Mucosa of descending colon (tissue), 3 donors: ENCODE results near the gene IGFL3. TPM values are rescaled to one million over a fixed set of nuclear protein-coding genes. Genes with fewer than 3 reads are reported as not detected.
"Not testable (repeated sequence)": the region's sequence is repeated elsewhere in the genome, so short reads cannot be mapped to it uniquely, and the experiment has no call there.

Experiments used
- ATAC-seq: fragments of 200-7000 bp; cut with Tn5 transposase; one replicate; pipeline ENCODE4 v1.9.1; 2020; ENCODE audit warnings: mild to moderate bottlenecking, moderate library complexity
- DNase-seq, 3 donors: peaks; one replicate each; pipeline ENCODE4 v3.0.0-alpha.2; 2020
- H3K36me3 ChIP-seq: fragments of 200-600 bp; one replicate; pipeline ENCODE4 v1.8.0; 2021; ENCODE audit warnings: low read depth, mild to moderate bottlenecking
- H3K4me1 ChIP-seq: fragments of 200-600 bp; one replicate; pipeline ENCODE4 v1.8.0; 2021; ENCODE audit warnings: low read depth, mild to moderate bottlenecking
- H3K4me3 ChIP-seq: fragments of 200-600 bp; one replicate; pipeline ENCODE4 v1.8.0; 2021; ENCODE audit warnings: mild to moderate bottlenecking
- H3K9me3 ChIP-seq: fragments of 200-600 bp; one replicate; pipeline ENCODE4 v1.8.0; 2021; ENCODE audit warnings: mild to moderate bottlenecking
- CTCF ChIP-seq: fragments of 200-600 bp; IDR thresholded peaks from one replicate; pipeline ENCODE4 v1.8.0; 2022; ENCODE audit warnings: antibody characterized with exemption, mild to moderate bottlenecking
- intact Hi-C, 2 donors: fragments of 100-400 bp; cut with DNase I in 1 of 2; cut with micrococcal nuclease in 1 of 2; formaldehyde crosslinking; loops; one replicate each; pipeline versions ENCODE4 v1.11.0 to v1.11.1; 2022; cut with DNase I, micrococcal nuclease
- long read RNA-seq, 2 donors: library from polyadenylated mRNA; unstranded; transcript quantifications; one replicate each; pipeline ENCODE4 v2.0.0, GENCODE V29; 2019 to 2021
- total RNA-seq, 3 donors: library from RNA; stranded (reverse); fragmentation: NEBNext Ultra II Directional in 2 of 3; extraction: Animal tissue kit (Norgen Biotek cat#: 25700) in 2 of 3; gene quantifications; one replicate each; pipeline versions ENCODE4 v1.2.1 to v1.2.4, GENCODE V29; 2021 to 2023
- donor health status: DM: no; HTN: no; CAD: no; lungs with moderate emphysema.
- donor health status: DM: no; HTN: no; CAD: no.
- donor health status: DM: no; HTN: yes; CAD: no.

Gene IGFL3
- total RNA-seq, result not detected
- long read RNA-seq, donor 1, result 0 reads
- long read RNA-seq, donor 2, result 0 reads

- ATAC-seq (no peak), DNase-seq (no peak)
- H3K9me3 ChIP-seq, result no peaks in the 10 kb centered on the region
- H3K36me3 ChIP-seq, result no peaks in the 10 kb centered on the region
- no peak within 1 kb of the TSS for H3K4me3 ChIP-seq
- intact Hi-C loops, result no loop called here
- TF ChIP-seq CTCF, result no peak
- no peaks in the 10 kb centered on the region for H3K4me1 ChIP-seq
Measured at GRCh38 chr19:46124638-46125115, at the start of gene IGFL3. Gene IGFL3, minus strand, starts transcription at chr19:46124688. Its CDS starts 39 bp downstream, at chr19:46124649.

GRCh38 chr19:46173886-46174480, 49.5 kb upstream of the IGFL3 start:
- intact Hi-C loops, result no loop called here
- ATAC-seq, result no peak
- Histone ChIP-seq H3K4me3 (no peak overlapping the region), H3K9me3 (no peaks in the 10 kb centered on the region), H3K36me3 (no peaks in the 10 kb centered on the region), H3K4me1 (no peaks in the 10 kb centered on the region)
- DNase-seq, result no peak
- TF ChIP-seq CTCF, result no peak

GRCh38 chr19:46162731-46163130, 38.2 kb upstream of the IGFL3 start:
- DNase-seq (no peak), ATAC-seq (no peak)
- no peak for TF ChIP-seq CTCF
- intact Hi-C loops, result no loop called here
- H3K9me3 ChIP-seq, result peaks cover 7% of the 10 kb centered on the region
- no peak overlapping the region for H3K4me3 ChIP-seq
- peaks cover 18% of the 10 kb centered on the region for H3K4me1 ChIP-seq
- H3K36me3 ChIP-seq, result no peaks in the 10 kb centered on the region

GRCh38 chr19:46161642-46162257, 37.3 kb upstream of the IGFL3 start:
- peaks cover 18% of the 10 kb centered on the region for H3K4me1 ChIP-seq
- H3K4me3 ChIP-seq, ATAC-seq, intact Hi-C loops, H3K36me3 ChIP-seq, DNase-seq, H3K9me3 ChIP-seq: not testable (repeated sequence)

GRCh38 chr19:46160233-46160775, 35.8 kb upstream of the IGFL3 start:
- ATAC-seq (peak; percentile 61), DNase-seq (no peak)
- no peak overlapping the region for H3K4me3 ChIP-seq
- peaks cover 7% of the 10 kb centered on the region for H3K9me3 ChIP-seq
- TF ChIP-seq CTCF, result no peak
- H3K36me3 ChIP-seq, result no peaks in the 10 kb centered on the region
- intact Hi-C loops, result no loop called here
- peaks cover 18% of the 10 kb centered on the region for H3K4me1 ChIP-seq
